ENCODE measurements around the gene CYS1.

CYS1 gene

GRCh38 chr2:10071176-10071575 lies 9.0 kb downstream of the CYS1 start:
- DNase-seq, result no peak

DNA sequence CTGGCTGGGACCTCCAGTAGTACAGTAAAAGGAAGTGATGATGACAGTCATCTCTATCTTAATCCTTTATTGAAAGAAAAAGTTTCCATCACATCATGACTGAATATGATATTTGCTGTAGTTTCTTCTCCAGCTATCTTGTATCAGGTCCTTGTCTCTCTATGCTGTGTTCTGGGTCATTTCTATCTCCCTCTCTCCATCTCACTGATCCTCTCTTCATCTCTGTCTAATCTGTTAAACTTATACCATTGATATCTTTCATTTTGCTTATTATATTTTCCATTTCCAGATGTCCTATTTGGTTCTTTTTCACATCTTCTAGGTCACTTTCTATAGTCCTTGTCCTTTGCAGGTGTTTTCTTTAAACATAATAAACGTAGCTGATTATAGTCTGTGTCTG lies 12.3 kb downstream of the CYS1 start:
- no peak for DNase-seq

DNA sequence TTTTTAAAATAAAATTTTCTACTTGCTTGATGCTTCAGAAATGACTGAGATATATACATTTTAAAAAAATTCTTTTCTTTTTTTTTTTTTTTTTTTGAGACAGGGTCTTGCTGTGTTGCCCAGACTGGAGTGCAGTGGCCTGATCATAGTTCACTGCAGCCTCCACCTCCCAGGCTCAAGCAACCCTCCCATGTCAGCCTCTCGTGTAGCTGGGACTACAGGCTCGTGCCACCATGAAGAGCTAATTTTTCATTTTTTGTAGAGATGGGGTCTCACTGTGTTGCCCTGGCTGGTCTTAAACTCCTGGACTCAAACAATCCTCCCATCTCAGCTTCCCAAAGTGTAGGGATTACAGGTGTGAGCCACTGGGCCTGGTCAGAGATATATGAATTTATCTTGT lies 12.9 kb downstream of the CYS1 start:
- DNase-seq, result no peak

DNA sequence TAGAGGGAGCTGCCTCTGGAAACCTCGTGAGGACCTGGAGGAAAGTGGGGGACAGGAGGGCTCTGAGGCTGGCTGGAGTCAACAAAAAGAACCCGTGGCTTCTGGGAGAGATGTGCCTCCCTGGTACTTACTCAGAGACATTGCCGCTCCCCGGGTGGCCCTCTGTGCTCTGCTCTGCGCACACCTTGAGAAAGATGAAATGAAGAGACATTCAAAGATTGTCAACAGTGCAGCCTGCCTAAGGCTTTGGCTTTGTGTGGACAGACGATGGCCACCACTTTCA lies 14.5 kb downstream of the CYS1 start:
- no peak for DNase-seq

DNA sequence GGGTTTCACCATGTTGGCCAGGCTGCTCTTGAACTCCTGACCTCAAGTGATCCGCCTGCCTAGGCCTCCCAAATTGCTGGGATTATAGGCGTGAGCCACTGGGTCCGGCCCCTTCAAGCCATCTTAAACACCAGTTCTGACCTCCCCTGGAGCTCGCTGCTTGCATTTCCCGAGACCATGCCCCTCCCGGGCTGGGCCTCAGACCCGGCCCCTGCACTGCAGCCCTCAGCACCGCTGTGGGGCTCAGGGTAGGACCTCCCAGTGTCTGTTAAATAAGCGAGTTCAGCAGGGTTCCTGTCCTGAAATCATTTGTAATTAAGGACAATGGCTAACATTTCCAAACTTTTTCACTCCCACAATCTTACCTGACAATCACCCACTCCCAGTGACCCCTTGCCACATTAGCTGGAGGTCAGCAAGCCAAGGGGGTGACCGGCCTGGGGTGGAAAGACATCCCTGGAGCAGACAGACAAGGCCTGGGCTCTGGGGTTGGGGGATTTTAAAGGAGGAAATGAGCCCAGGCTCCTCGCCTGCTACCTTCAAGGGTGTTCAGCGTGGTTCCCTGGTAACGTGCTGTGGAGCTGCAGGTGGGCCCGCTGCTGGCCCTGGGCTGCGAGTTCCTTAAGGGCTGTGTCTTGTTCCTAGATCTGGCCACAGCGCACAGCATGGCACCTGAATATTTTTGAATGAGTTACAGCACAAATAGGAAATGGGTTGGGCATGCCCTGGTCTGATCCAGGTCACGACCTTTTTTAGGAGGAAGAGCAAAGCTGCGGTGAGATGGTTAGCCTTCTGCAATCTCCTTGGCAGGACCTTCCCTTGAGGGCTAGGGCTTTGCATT lies 15.1 kb downstream of the CYS1 start:
- no peak for DNase-seq

GRCh38 chr2:10063566-10063965 lies 16.6 kb downstream of the CYS1 start:
- DNase-seq, result no peak

- DNase-seq, result no peak
Measured at GRCh38 chr2:10062931-10063365, 17.3 kb downstream of the CYS1 start.

DNA sequence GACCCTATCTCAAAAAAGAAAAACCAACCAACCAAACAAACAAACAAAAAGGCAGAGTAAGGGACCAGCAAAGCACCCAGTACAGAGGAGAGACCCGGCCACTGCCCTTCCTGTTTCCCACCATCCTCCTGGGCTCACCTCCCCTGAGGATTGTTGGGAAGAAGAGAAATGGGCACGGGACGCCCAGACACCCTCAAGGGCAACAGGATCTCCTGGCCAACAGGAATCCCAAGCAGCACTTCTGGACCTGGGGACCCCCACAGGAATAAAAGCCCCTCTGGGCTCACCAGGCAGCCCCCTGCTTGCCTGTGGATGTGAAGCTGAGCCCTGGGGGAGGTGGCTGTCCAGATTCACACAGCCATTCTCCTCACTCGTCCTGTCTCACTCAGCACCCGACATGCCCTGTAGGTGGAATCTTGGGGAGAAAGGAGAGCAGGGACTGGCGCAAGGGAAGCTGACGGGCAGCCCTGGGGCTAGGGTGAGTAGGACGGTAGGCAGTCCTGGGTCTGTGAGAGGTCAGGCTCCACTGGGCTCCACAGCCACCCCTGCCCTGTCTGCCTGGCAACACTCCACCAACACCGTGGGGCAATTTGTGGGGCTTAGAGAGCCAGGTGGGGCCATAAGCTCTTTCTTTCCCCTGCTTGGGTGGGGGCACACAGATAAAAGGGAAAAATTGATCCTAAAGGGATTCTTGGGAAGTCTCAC lies 18.8 kb downstream of the CYS1 start:
- DNase-seq, result no peak

DNA sequence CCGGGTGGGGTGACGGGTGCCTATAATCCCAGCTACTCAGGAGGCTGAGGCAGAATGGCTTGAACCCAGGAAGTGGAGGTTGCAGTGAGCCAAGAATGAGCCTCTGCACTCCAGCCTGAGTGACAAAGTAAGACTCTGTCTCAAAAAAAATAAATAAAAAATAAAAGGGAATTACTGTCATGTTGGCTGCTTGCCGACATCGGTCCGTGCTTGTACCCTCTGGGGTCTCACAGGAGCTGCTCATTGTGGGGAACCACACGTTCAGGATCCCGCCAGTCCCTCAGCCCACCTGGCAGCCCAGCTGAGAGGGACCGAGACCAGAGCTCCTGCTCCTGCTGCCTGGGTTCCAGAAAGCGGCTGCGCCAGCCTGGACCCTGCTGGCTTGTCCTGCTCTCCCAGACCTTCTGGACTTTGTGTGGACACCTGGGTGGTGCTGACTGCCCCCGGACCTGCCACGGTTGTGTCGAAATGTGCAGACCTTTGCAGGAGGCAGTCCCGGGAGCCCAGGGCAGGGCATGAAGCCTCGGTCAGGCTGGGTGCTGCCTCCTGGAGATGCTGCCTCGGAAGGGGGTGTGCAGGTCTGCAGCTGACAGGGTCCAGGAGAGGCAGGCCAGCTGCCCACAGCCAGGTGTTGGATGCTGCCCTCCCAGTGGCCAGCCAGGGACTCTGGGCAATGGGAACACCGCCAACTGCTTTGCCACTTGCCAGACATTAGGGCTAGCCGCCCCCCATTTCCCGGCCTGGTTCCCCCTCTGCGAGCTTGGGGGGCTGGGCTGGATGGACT lies 20.5 kb downstream of the CYS1 start:
- no peak for DNase-seq

DNA sequence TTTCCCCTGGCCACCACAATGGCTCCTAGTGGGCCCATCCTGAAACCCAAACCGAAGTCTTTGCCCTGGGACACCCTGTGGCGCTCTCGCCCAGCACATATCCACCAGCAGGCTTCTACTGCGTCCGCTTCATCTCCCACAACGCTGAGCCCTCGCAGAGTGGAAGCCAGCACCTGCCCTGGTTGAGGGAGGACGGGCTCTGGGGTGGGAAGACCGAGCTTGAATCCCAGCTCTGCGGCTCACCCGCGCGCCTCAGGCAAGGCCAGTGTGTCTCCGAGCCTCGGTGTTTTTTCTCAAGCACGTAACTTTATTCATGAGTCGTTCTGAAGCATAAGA lies 21.2 kb downstream of the CYS1 start:
- no peak for DNase-seq

DNA sequence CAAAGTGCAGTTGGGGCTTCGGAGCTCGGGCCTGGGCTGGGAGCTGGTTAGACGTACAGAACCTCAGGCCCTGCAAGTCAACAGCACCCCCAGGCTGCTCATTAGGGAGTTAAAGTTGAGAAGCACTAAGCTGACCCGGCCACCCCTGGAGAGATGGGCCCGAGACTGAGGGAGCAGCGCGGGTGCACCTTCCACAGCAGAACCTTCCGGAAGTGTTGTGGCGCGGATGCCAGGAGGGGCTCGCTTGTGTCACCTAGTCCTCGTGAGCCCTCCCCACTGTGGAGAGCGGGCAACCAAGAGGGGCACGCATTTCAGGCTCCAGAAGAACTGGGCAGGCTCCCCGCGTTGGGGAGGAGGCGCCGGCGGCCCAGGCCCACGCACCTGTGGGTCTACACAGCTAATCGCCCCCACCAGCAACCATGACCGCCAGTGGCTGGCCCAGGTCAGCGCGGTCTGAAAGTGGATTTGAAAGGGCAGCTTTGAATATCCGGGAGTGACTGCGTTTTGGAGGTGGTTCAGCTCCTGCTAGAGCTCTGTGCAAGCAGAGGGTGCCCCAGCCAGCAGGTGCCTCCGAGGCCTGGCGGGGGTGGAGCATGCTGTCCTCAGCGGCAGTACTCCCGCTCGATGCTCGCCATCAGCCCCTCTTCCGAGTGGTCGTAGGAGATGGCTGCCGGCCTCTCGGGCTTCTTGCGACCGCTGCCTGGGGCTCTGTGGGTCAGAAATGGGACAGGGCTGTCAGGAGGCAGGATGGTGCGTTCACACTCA lies 21.8 kb downstream of the CYS1 start:
- DNase-seq, result no peak

DNA sequence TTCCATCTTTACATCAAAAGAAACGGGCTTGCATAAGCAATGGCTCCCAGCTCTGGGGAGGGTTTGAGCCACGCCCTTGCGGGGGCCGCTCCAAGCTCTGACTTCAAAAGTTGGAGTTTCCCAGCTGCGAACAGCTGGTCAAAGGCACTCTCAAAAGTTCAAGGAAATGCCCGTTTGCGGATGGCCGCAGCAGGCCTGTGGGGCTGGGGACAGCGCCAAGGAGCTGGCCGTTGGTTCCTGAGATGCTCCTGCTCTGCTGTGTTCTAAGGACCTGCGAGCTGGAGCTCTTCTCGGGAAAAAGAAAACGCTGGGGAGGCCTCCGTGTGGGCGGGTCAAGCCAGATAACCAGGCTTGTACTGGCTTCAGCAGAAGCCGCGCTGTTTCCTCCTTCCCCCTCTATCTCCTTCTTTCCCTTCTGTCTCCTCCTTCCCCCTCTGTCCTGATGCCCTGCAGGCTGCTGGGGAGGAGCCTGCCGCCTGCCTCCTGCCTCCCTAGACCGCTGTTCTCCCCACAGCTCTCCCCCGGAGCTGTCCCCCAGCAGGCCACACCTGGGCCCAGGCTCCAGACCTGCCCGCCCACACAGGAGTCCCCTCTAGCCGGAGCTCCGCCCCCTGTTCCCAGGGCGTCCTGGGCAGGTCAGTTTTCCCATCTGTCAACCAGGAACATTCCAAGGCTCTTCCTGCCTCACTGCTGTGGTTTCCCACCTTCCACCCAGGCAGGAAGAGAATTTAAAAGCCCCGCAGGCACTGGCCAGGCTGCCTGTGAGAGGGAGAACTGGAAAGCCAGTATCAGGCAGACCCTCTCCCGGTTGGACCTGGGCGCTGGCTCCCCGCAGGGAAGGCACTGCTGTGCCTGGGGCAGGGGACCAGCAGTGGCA lies 22.7 kb downstream of the CYS1 start:
- no peak for DNase-seq

GRCh38 chr2:10056439-10056838 lies 23.8 kb downstream of the CYS1 start:
- no peak for DNase-seq

DNA sequence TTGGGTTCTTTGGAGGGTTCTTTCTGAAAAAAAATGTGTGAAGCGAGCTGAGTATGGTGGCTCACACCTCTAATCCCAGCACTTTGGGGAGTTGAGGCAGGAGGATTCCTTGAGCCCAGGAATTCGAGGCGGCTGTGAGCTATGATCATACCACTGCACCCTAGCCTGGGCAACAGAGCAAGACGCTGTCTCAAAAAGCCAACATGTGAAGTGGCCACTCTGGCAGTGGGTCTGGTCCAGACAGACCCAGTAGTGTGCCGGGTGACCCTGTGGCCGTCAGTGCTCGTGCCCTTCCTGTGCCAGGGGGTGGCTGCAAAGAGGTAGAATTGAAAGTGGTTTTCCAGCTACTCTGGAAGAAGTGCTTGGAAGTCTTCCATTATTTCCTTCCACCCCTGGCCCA lies 25.2 kb downstream of the CYS1 start:
- no peak for DNase-seq

- no peak for DNase-seq
Measured at GRCh38 chr2:10054424-10054823, 25.8 kb downstream of the CYS1 start.

GRCh38 chr2:10053351-10053750 lies 26.9 kb downstream of the CYS1 start:
- DNase-seq, result no peak

- DNase-seq, result no peak
Measured at GRCh38 chr2:10052216-10052615, 28.0 kb downstream of the CYS1 start.

- DNase-seq, result peak; percentile 74
Measured at GRCh38 chr2:10048501-10049171, 31.6 kb downstream of the CYS1 start.

- no peak for DNase-seq
Measured at GRCh38 chr2:10047616-10048500, 32.4 kb downstream of the CYS1 start.

GRCh38 chr2:10046931-10047330 lies 33.3 kb downstream of the CYS1 start:
- no peak for DNase-seq

Measured in CD4-positive, alpha-beta T cell treated with Interleukin-10 for 1 hour (primary cell).